ENCODE results near the gene LAMTOR1.
A peak's percentile ranks its signal among the peaks of the same experiment; 100 is the strongest.
"Not testable (repeated sequence)": the region's sequence is repeated elsewhere in the genome, so short reads cannot be mapped to it uniquely, and the experiment has no call there.

LAMTOR1 gene

DNA sequence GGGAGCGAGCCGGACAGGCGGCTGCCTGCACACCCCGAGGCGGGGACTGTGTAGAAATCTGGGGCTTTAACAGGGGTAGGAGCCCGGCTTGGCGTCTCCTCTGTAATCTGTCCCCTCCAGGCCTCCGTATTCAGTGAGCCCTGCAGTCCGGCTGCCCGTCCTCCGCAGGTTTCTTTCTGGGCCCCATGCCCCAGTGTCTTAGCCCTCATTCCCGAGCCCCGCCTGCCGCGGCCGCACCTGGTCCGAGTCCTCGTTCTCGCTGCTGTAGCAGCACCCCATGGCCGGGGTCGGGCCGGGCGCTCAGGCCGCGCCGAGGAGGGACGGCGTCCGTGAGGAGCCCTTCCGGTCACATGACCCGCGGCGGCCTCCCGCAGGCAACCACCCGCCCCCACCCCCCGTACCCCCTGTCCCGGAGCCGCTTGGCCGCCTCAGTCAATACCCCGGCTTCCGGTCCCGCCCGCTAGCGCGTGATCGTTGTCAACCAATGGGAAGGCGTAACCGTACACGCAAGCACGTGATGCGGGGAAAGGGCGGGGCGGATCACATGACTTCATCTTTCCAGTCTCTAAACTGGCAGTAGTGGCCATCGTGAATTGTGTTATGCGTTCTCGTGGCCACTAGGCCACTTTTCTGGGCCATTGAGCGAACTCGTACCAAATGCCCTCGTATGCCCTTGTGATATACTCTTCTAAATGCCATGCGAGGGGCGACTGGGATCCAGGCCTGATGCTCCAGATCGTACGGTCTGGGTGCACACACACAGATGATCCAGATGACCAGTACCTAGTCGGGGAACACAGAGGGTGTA lies at the start of gene LAMTOR1:
Gene LAMTOR1, minus strand, starts transcription at position 352 of the 808 bp plus-strand sequence. Its CDS starts 73 bp downstream, at position 279.
- TF ChIP-seq, protein P1, sequence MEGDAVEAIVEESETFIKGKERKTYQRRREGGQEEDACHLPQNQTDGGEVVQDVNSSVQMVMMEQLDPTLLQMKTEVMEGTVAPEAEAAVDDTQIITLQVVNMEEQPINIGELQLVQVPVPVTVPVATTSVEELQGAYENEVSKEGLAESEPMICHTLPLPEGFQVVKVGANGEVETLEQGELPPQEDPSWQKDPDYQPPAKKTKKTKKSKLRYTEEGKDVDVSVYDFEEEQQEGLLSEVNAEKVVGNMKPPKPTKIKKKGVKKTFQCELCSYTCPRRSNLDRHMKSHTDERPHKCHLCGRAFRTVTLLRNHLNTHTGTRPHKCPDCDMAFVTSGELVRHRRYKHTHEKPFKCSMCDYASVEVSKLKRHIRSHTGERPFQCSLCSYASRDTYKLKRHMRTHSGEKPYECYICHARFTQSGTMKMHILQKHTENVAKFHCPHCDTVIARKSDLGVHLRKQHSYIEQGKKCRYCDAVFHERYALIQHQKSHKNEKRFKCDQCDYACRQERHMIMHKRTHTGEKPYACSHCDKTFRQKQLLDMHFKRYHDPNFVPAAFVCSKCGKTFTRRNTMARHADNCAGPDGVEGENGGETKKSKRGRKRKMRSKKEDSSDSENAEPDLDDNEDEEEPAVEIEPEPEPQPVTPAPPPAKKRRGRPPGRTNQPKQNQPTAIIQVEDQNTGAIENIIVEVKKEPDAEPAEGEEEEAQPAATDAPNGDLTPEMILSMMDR (conservative IDR thresholded peaks at IDR 0.05; ENCODE audit: low read length) = peak; percentile 50
- H3K4me3 ChIP-seq (ENCODE audit: low read length) = peak within 1 kb of the TSS; percentile 95
- peak; percentile 99 for DNase-seq (ENCODE audit: low read depth)

DNA sequence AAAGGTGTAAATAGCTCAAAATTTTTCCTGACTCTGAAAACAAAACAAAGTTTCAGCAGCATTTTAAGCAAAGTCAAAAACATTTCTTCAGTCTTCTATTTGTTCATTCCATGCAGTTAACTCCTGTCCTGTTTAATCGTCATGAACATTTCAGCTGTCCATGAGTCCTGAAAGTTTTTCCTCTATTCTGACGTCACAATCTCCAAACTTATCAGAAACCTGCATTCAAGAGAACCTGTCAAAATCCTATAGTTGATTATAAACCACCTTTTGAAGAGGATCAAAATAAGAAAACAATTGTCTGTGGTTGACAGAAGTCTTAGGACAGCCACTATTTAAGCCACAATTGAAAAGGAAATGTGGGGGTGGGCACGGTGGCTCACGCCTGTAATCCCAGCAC lies 47.8 kb upstream of the LAMTOR1 start:
- H3K4me3 ChIP-seq (ENCODE audit: low read length) = no peak overlapping the region
- TF ChIP-seq, protein P1 (conservative IDR thresholded peaks at IDR 0.05; ENCODE audit: low read length) = no peak
- DNase-seq (ENCODE audit: low read depth) = no peak

DNA sequence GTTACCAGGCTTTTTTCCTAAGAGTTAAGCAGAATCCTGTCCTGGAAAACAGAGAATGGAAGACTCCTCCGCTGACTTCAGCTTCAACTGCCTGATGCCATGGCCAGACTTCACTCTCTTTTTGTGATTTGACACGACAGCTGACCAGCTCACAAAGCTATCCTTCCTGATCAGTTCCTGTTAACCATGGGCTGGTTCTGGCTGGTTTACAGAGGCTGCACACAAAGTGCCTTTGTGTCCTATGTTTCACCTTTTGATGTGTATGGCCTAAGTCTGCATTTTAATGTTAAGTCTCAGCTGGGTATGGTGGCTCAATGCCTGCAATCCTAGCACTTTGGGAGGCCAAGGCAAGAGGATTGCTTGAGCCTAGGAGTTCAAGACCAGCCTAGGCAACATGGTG lies 43.5 kb upstream of the LAMTOR1 start:
- H3K4me3 ChIP-seq (ENCODE audit: low read length) = no peak overlapping the region
- DNase-seq (ENCODE audit: low read depth) = no peak
- TF ChIP-seq, protein P1 (conservative IDR thresholded peaks at IDR 0.05; ENCODE audit: low read length) = no peak

DNA sequence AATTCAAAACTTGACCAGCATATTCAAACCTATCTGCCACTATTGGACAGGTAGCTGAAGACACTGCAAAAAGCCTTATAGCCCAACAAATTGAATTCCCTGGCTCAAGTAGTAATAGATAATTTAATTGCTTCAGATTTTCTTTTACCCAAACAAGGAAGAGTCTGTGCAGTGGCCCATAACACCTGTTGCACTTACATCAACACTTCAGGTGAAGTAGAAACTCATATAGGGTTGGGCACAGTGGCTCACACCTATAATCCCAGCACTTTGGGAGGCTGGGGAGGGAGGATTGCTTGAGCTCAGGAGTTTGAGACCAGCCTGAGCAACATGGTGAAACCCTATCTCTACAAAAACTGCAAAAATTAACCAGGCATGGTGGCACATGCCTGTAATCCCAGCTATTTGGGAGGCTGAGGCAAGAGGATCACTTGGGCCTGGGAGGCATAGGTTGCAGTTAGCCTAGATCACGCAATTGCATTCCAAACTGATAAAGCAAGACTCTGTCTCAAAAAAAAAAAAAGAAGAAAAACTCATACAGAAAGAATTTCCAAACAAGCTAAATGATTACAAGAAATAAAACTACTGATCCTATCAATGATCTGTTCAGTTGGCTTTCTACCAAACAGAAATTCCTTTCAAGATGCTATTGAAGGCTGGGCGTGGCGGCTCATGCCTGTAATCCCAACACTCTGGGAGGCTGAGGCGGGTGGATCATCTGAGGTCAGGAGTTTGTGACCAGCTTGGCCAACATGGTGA lies 41.9 kb upstream of the LAMTOR1 start:
- no peak overlapping the region for H3K4me3 ChIP-seq (ENCODE audit: low read length)
- peak; percentile 92 for DNase-seq (ENCODE audit: low read depth)
- TF ChIP-seq, protein P1 (conservative IDR thresholded peaks at IDR 0.05; ENCODE audit: low read length) = no peak

DNA sequence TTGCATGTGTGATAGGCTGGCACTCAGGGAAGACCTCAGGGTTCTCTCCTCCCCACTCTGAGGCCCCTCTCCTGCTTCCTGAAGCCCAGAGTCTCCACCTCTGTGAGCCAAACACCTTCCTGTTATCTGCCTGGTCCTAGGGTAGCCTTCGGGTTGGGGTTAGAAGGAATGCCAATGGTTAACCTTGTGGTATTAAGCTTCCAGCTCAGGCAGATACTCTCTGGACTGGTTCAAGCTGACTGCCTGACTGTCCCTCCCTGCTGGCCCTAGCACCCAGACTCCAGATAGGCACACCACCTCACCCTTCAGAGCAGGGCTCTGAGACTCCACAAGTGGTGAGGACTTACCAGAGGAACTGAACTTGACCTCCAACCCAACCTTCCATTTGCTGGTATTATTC lies 39.4 kb upstream of the LAMTOR1 start:
- DNase-seq (ENCODE audit: low read depth) = not testable (repeated sequence)

DNA sequence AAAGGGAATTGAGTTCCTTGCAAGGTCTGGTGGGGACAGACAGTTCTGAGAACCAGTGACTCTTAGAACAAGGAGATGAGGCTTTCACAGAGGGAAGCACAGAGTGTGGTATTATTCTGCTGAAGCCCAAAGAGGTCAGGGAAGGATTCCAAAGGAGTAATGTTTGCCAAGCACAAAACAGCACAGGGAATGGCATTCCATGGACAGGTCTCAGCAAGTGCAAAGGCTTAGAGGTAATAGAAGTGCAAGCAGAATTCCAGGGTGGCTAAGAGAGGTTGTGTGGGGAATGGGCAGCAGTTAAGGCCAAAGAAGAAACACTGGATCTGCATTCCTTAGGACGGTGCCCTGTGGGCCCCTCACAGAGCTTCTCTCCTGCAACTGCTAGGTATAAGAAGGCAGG lies 39.0 kb upstream of the LAMTOR1 start:
- H3K4me3 ChIP-seq (ENCODE audit: low read length) = not testable (repeated sequence)
- DNase-seq (ENCODE audit: low read depth) = peak; percentile 57

More for the DNA sequence above, 39.4 kb upstream of the LAMTOR1 start:
- H3K4me3 ChIP-seq (ENCODE audit: low read length) = not testable (repeated sequence)

DNA sequence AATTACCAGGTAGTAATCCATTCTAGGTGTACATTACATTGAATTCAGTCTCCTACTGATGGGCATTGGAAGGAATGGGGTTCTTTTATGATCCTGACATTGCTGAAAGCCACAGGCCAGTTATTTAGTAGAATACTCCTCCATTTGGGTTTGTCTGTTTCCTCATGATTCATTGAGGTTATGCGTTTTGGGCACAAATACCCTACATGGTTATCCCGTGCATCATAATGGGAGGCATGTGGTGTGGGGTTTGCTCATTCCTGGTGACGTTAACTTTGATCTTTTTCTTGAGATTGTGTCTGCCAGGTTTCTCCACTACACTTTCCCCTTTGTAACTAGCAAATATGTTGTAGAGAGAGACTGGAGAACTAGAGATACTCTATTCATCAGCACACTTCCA lies 38.0 kb upstream of the LAMTOR1 start:
- H3K4me3 ChIP-seq (ENCODE audit: low read length) = no peak overlapping the region
- peak; percentile 94 for DNase-seq (ENCODE audit: low read depth)
- TF ChIP-seq, protein P1 (conservative IDR thresholded peaks at IDR 0.05; ENCODE audit: low read length) = no peak

DNA sequence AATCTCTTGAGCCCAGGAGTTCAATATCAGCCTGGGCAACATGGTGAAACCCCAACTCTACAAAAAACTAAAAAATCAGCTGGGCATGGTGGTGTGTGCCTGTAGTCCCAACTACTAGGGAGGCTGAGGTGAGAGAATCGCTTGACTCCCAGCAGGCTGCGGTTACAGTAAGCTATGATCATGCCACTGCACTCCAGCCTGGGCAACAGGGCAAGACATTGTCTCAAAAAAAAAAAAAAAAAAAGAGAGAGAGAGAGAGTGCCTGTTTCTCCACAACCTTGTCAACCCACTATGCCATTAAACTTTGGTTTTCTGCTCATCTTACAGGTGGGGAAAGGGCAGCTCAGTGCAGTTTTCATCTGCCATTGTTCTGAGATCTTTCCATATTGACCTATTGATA lies 37.6 kb upstream of the LAMTOR1 start:
- TF ChIP-seq, protein P1 (conservative IDR thresholded peaks at IDR 0.05; ENCODE audit: low read length) = no peak
- no peak for DNase-seq (ENCODE audit: low read depth)
- no peak overlapping the region for H3K4me3 ChIP-seq (ENCODE audit: low read length)
